Measurements from ENCODE around the gene GLIS1. TPM values are rescaled to one million over a fixed set of nuclear protein-coding genes. Genes with fewer than 3 reads are reported as not detected.

The GLIS1 gene
- total RNA-seq, 1 experiment from 2014 or later: 0.13 TPM

- TF ChIP-seq EZH2 (IDR thresholded peaks at IDR 0.05; ENCODE audit: borderline replicate concordance, low read depth, low read length, poor library complexity, severe bottlenecking) (no peak), CTCF (conservative IDR thresholded peaks at IDR 0.05; ENCODE audit: low read depth, low read length) (no peak)
- no peak overlapping the region for H3K4me3 ChIP-seq (ENCODE audit: low read depth, low read length, poor library complexity, severe bottlenecking)
- POLR2A ChIA-PET (ENCODE audit: low non-redundant PET): no interaction called here
- H3K4me1 ChIP-seq (ENCODE audit: insufficient read depth, low read length, poor library complexity, severe bottlenecking): peaks cover 11% of the 10 kb centered on the region
- H3K36me3 ChIP-seq (ENCODE audit: insufficient read depth, low read length, poor library complexity, severe bottlenecking): no peaks in the 10 kb centered on the region
- intact Hi-C loops (cut with micrococcal nuclease; ENCODE audit: unreplicated experiment): no loop called here
- H3K9me3 ChIP-seq (ENCODE audit: low read depth, low read length, poor library complexity, severe bottlenecking): no peaks in the 10 kb centered on the region
- peaks cover 5% of the 10 kb centered on the region for H3K27me3 ChIP-seq (replicated peaks; ENCODE audit: insufficient read depth, low read depth, low read length, poor library complexity)
- BruUV-seq (replicated peaks): no TSS peak
- no peak for DNase-seq (ENCODE audit: low spot score)
- no peak overlapping the region for H3K27ac ChIP-seq (ENCODE audit: low read depth, low read length, poor library complexity, severe bottlenecking)
- CTCF ChIA-PET: no interaction called here
These were observed 52.0 kb downstream of the GLIS1 start for GRCh38 chr1:53686965-53687267.

DNA sequence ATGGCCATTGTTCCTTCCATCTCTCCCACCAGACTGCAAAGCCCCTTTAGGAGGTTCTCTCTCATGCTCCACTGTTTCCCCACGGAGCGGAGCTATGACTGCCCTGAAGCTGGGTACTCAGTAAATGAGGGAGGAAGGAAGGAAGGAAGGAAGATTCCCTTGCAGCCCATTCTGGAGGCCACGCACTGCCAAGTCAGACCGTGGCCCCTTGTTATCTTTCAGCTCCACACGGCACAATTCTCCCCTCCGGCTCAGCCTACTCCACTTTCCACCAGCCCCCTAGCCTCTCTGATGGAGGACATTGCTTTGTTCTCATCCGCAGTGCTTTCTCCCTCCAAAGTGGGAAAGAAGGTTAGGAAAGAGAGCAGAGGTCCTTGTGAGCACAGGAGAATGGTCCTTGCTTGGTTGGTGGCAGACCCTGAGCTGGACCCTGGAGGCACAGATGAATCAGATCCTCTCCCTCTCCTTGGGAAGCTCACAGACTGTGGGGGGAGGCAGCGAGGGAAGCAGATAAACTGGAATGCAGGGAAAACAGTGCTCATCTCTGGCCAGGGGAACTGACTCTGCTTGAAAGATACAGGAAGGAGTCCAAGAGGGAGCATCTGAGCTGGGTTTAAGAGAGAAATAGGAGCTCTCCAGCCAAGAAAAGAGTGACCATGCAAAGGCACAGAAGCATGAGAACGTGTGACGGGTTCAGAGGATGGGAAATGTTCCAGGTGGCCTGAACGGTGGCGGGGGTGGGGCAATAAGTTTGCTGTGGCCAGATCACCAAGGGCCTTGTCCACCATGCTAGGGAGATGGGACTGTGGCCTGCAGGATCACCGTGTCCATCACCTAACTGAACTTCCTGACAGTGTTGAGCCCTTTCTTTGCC lies 52.6 kb downstream of the GLIS1 start:
- no peak for DNase-seq (ENCODE audit: low spot score)
- no TSS peak for BruUV-seq (replicated peaks)
- POLR2A ChIA-PET (ENCODE audit: low non-redundant PET): no interaction called here

GRCh38 chr1:53685272-53686051 lies 53.5 kb downstream of the GLIS1 start:
- ChIA-PET POLR2A (ENCODE audit: low non-redundant PET) (no interaction called here), CTCF (no interaction called here)
- intact Hi-C loops (cut with micrococcal nuclease; ENCODE audit: unreplicated experiment): no loop called here
- Histone ChIP-seq H3K27ac (ENCODE audit: low read depth, low read length, poor library complexity, severe bottlenecking) (no peak overlapping the region), H3K4me1 (ENCODE audit: insufficient read depth, low read length, poor library complexity, severe bottlenecking) (peaks cover 13% of the 10 kb centered on the region), H3K36me3 (ENCODE audit: insufficient read depth, low read length, poor library complexity, severe bottlenecking) (no peaks in the 10 kb centered on the region), H3K27me3 (replicated peaks; ENCODE audit: insufficient read depth, low read depth, low read length, poor library complexity) (peaks cover 5% of the 10 kb centered on the region), H3K4me3 (ENCODE audit: low read depth, low read length, poor library complexity, severe bottlenecking) (peak overlapping the region; percentile 17), H3K9me3 (ENCODE audit: low read depth, low read length, poor library complexity, severe bottlenecking) (no peaks in the 10 kb centered on the region)
- no TSS peak for BruUV-seq (replicated peaks)
- peak; percentile 60 for DNase-seq (ENCODE audit: low spot score)
- TF ChIP-seq EZH2 (IDR thresholded peaks at IDR 0.05; ENCODE audit: borderline replicate concordance, low read depth, low read length, poor library complexity, severe bottlenecking) (no peak), CTCF (conservative IDR thresholded peaks at IDR 0.05; ENCODE audit: low read depth, low read length) (no peak)

More for the DNA sequence above, 52.6 kb downstream of the GLIS1 start:
- Histone ChIP-seq H3K4me3 (ENCODE audit: low read depth, low read length, poor library complexity, severe bottlenecking) (no peak overlapping the region), H3K9me3 (ENCODE audit: low read depth, low read length, poor library complexity, severe bottlenecking) (no peaks in the 10 kb centered on the region), H3K27me3 (replicated peaks; ENCODE audit: insufficient read depth, low read depth, low read length, poor library complexity) (peaks cover 5% of the 10 kb centered on the region), H3K36me3 (ENCODE audit: insufficient read depth, low read length, poor library complexity, severe bottlenecking) (no peaks in the 10 kb centered on the region), H3K27ac (ENCODE audit: low read depth, low read length, poor library complexity, severe bottlenecking) (no peak overlapping the region), H3K4me1 (ENCODE audit: insufficient read depth, low read length, poor library complexity, severe bottlenecking) (peaks cover 13% of the 10 kb centered on the region)
- TF ChIP-seq CTCF (conservative IDR thresholded peaks at IDR 0.05; ENCODE audit: low read depth, low read length): no peak
- no peak for TF ChIP-seq EZH2 (IDR thresholded peaks at IDR 0.05; ENCODE audit: borderline replicate concordance, low read depth, low read length, poor library complexity, severe bottlenecking)
- intact Hi-C loops (cut with micrococcal nuclease; ENCODE audit: unreplicated experiment): no loop called here
- CTCF ChIA-PET: no interaction called here

All from A673 (cell line).